Activated T-cell treated with anti-CD3 and anti-CD28 coated beads, Interleukin-2, amount 50 U/mL, for 48 hours (primary cell): ENCODE results near the gene GRID2.
"Not testable (repeated sequence)": the region's sequence is repeated elsewhere in the genome, so short reads cannot be mapped to it uniquely, and the experiment has no call there.

Experiments
- DNase-seq, 2 experiments: peaks; one replicate each; pipeline ENCODE4 v3.0.0-alpha.2; 2020

Gene GRID2

GRCh38 chr4:92444143-92444843 lies 140.5 kb downstream of the GRID2 start:
- DNase-seq: not testable (repeated sequence)

DNA sequence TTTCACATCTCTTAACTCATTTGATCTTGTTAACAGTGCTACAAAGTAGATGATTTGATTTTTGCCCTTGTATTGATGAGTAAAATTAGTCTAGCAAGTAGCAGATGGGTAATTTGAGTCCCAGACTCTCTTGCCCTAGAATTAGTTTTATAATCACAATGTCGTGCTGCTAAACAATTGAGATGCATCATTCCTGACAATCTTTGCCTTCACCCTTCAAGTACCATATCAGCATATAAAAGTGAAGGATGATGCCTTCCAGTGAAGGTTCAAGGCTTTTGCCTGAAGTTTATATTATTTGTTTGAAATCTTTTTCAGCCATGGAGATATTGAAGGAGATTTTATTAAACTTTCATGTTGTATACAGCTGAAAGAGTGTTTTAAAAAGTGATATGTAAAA lies 141.4 kb downstream of the GRID2 start:
- no peak for DNase-seq

- no peak for DNase-seq
Measured at GRCh38 chr4:92447255-92447905, 143.6 kb downstream of the GRID2 start.

DNA sequence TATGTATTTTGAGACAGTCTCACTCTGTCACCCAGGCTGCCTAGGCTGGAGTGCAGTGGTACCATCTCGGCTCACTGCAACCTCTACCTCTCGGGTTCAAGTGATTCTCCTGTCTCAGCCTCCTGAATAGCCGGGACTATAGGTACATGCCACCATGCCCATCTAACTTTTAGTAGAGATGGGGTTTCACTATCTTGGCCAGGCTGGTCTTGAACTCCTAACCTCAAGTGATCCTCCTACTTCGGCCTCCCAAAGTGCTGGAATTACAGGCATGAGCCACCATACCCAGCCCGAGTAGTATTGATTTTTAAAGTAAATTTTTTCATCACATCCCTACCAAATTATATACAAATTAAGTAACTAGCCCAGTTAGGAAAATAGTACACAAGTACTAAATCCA lies 144.4 kb downstream of the GRID2 start:
- not testable (repeated sequence) for DNase-seq

- DNase-seq: no peak
Measured at GRCh38 chr4:92450694-92451093, 146.9 kb downstream of the GRID2 start.

- DNase-seq: no peak
Measured at GRCh38 chr4:92451782-92452181, 148.0 kb downstream of the GRID2 start.

- DNase-seq: not testable (repeated sequence)
Measured at GRCh38 chr4:92452383-92452782, 148.6 kb downstream of the GRID2 start.

- DNase-seq: no peak
Measured at GRCh38 chr4:92455329-92455839, 151.6 kb downstream of the GRID2 start.

GRCh38 chr4:92455951-92456350 lies 152.2 kb downstream of the GRID2 start:
- no peak for DNase-seq

GRCh38 chr4:92461732-92462131 lies 158.0 kb downstream of the GRID2 start:
- no peak for DNase-seq

DNA sequence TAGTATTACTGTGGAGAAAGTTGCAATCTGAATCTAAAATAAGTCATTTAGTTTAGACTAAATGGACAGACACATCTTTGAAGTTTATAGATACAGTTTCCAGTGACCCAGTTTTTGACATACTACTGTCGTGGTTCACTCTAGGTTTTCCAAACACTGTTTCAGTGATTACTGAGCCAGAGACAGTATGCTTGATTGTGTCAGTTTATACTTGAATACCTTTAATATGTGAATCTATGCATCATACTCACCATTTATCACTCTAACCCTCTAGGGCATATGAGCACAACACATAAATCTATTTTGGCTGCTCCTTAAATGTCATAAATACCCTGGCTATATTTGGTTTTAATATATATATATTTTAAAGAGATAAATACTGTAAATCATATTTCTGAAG lies 173.5 kb downstream of the GRID2 start:
- DNase-seq: no peak

DNA sequence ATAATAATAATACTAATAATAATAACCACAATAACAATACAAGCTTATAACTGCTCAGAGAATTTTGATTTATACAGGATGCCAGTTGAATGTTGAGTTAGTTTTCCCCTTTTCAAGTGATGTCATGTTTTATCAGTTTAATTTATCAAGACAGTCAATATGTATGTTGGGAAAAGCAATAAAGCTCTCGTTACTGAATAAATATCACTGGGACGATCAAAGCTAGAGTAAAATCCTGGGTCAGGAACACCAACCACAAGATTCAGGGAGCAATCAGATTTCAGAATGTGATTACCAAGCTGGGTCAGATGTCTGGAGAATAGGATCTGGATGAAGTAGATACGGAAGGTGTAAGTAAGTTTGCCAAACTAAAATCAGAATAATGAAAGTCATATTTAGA lies 179.6 kb downstream of the GRID2 start:
- DNase-seq: no peak

GRCh38 chr4:92488496-92488895 lies 184.7 kb downstream of the GRID2 start:
- no peak for DNase-seq

- no peak for DNase-seq
Measured at GRCh38 chr4:92497141-92497540, 193.4 kb downstream of the GRID2 start.

DNA sequence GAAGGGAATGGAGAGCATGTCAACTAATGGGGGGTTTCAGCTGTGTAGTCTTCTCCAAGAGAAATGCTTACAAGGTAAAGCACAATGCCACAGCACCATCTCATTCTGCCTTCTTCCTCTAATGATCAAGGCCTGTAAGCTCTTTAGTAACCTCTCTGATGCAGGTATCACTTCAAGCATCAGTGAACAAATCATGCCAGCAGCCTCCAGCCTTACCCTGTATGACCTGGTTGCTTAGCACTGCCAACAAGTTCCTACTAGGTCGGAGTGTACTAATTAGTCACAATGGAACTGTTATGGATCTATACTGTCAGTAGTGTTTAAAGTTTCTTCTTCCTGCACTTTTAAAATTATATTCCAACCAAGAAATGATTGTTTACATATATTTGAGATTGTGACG lies 197.7 kb downstream of the GRID2 start:
- DNase-seq: no peak

- DNase-seq: no peak
Measured at GRCh38 chr4:92506933-92507332, 203.2 kb downstream of the GRID2 start.

DNA sequence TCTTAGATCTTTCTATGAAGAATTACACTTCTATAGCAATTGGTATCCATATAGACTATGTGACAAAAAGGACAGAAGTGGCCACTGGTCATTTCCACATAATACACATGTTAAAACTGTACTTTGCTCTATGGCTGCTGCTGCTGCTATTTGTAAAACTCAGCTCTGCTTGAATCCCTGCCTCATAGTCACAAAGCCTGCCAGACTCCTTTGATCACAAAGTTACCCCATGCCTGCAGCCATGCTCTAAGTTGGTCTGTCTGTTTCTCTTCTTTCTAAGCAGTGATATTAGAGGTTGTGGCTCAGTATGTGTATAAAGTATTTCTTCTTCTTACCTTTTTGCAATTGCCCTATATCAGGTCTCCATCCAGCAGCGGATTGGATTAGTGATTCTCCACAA lies 210.9 kb downstream of the GRID2 start:
- no peak for DNase-seq

DNA sequence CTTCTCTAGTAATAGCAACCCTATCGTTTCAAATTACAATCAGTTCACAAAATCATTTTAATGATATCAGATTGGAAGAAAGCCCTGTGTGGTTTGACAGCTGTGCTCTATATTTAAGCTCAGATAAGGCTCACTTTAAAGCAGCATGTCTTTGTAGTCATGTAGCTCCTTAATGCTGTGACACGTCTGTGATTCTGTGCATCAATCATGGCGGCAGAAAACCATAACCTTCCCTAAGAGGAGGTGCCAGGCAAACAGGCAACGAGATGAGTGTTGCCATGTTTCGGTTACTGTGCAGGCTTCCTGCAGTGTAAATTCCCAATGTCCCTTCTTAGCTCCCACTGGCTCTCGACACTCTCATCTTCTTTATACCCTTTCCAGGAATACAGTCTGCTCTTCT lies 212.7 kb downstream of the GRID2 start:
- DNase-seq: no peak

DNA sequence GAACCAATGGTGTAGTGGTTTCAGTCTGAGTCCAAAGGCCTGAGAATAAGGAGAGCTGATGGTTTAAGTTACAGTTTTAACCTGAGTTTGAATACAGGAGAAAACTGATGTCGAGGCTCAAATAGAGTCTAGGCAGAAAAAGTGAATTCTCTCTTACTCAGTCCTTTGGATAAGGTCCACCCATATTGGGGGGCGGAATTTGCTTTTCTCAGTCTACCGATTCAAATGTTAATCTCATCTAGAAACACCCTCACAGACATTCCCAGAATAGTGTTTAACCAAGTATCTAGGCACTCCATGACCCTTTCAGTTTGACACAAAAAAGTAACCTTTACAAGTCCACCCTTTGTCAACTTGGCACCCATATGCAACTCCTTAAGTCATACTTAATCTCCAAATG lies 216.0 kb downstream of the GRID2 start:
- no peak for DNase-seq

DNA sequence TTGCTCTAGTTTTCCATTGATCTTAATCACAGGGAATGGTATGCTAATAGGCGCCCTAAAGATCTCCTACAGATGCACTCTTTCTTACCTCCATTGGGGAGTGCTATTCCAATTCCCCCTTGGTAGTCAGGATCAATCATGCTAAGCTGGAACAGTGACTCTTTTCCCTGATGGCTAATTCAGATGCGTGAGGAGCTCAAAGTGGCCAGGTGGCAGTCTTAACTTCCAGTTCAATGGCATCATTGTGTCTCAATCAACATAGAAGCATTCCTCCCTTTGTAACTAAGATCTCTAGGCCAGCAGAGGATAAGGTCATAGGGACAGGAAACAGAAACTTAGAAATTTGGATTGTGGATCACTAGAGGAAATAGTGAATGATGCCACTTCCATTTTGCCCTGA lies 216.8 kb downstream of the GRID2 start:
- no peak for DNase-seq

DNA sequence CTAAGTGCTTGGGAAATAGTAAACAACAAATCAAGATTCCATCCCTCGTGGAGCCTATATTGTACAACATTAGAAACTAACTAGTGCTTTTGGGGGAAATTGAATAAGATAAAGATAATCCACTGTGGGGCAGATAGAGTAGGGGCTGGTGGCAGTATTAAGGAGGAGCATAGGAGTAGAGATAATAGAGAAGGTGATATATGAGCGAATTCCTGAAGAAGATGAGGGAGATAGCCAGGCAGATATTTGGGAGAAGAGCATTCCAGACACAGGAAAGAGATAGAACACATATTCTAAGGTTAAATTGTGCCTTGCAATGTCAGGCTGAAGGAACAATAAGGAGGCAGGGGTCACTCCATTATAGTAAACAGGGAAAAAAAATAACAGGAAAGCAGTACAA lies 218.2 kb downstream of the GRID2 start:
- no peak for DNase-seq

DNA sequence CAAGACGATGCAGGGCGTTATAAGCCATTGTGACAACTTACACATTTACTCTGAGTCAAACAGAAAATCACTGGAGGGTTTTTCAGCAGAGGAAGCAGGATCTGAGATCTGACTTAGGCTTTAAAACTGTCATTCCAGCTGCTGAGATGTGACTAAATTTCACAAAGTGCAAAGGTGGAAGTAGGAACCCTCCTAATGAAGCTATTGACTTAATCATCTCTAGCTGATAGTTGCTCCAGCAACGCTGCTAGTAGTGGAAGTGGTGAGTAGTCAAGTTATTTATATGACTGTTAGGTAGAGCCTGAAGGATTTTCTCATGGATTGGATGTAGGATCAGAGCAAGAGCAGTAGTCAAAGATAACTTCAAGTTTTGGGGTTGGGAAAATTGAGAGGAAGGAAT lies 218.6 kb downstream of the GRID2 start:
- no peak for DNase-seq

DNA sequence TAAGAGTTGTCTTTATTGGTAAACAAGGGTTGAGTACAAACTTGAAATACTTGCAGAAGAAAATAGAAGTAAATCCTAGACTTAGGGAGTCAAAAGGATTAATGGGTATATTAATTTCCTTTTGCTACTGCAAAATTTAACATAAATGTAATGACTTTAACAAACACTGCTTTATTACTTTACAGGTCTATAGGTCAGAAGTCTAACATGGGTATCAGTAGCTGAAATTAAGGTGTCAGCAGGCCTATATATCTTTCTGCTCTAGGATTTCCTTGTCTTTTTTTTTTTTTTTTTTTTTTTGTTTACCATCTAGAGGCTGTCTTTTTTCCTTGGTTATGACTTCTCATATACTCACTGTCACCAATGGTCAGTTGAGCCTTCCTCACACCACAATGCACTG lies 220.4 kb downstream of the GRID2 start:
- DNase-seq: no peak

GRCh38 chr4:92528541-92528940 lies 224.8 kb downstream of the GRID2 start:
- DNase-seq: no peak

DNA sequence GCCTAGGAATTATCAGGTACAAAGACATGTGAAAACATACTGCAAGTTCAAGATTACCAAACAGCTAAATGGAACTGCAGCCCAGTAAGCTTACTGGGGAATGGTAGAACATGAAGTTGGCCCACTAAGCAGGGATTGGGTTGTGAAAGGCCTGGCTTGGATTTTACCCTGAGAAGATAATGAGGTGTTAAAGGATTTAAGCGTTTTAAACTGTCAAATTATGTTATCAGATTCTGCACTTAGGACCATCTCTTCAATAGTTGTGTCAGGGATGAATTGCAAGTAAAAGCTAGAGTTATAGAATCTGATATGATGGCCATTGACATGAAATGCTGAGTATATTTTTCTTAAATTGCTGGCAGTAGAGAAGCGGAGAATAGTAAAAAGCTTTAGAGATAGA lies 225.7 kb downstream of the GRID2 start:
- DNase-seq: no peak
